ENCODE data around the gene BTBD16. TPM values are rescaled to one million over a fixed set of nuclear protein-coding genes. Genes with fewer than 3 reads are reported as not detected.

The BTBD16 gene
- total and polyA plus RNA-seq, 2 of the 4 experiments (the other 2 are of a cell fraction), result not detected

- Histone ChIP-seq H2AK9ac (replicated peaks; ENCODE audit: low read depth, low read length, poor library complexity) (no peak overlapping the region), H3K79me1 (ENCODE audit: low read depth in 1 of 2, low read length in 2 of 2) (no peaks in the 10 kb centered on the region), H3K9me3 (ENCODE audit: control insufficient read depth, insufficient read depth, low read length) (no peaks in the 10 kb centered on the region), H2AFZ (replicated peaks; ENCODE audit: low read length, poor library complexity) (no peak overlapping the region), H3K23ac (ENCODE audit: low read depth, low read length) (no peak overlapping the region), H3K56ac (ENCODE audit: extremely low read depth, insufficient read depth, low read length) (no peak overlapping the region), H3K27ac (ENCODE audit: insufficient read depth, low read length) (no peak overlapping the region), H2AK5ac (ENCODE audit: low read depth, low read length) (no peak overlapping the region), H3K4me1 (ENCODE audit: control insufficient read depth, insufficient read depth, low read length) (no peaks in the 10 kb centered on the region), H3K4ac (ENCODE audit: low read depth, low read length) (no peak overlapping the region), H3K9me1 (ENCODE audit: insufficient read depth, low read length) (no peaks in the 10 kb centered on the region), H4K20me1 (ENCODE audit: insufficient read depth, low read length) (no peaks in the 10 kb centered on the region), H2BK120ac (ENCODE audit: low read depth, low read length) (no peak overlapping the region), H3K9ac (ENCODE audit: low read depth, low read length) (no peak overlapping the region), H2BK20ac (ENCODE audit: low read depth, low read length) (no peak overlapping the region), H3K27me3 (ENCODE audit: control insufficient read depth, insufficient read depth, low read length) (no peaks in the 10 kb centered on the region), H2BK5ac (ENCODE audit: low read depth, low read length, poor library complexity, severe bottlenecking) (no peak overlapping the region), H2BK15ac (ENCODE audit: low read depth, low read length) (no peak overlapping the region), H3K36me3 (ENCODE audit: control insufficient read depth, insufficient read depth, low read length) (peaks cover 8% of the 10 kb centered on the region; the same call in 1 of the 2 replicates), H3K4me2 (ENCODE audit: low read depth, low read length) (no peak overlapping the region), H3K18ac (ENCODE audit: low read depth, low read length) (no peak overlapping the region), H4K91ac (ENCODE audit: insufficient read depth, low read depth, low read length) (no peak overlapping the region), H4K8ac (ENCODE audit: low read depth in 2 of 2, low read length in 2 of 2) (no peak overlapping the region), H3K4me3 (ENCODE audit: insufficient read depth, low read depth, low read length) (no peak overlapping the region), H3K14ac (replicated peaks; ENCODE audit: low read depth, low read length) (no peak overlapping the region), H4K5ac (ENCODE audit: low read depth, low read length) (no peak overlapping the region)
- ChIA-PET POLR2A (ENCODE audit: unreplicated experiment) (no interaction called here), CTCF (no interaction called here)
- intact Hi-C loops (cut with micrococcal nuclease) (no loop called here), in situ Hi-C loops (cut with MboI; ENCODE audit: low sequenced_read_pairs) (no loop called here), dilution Hi-C loops (cut with HindIII; ENCODE audit: low sequenced_read_pairs, unreplicated experiment) (no loop called here)
- no peak for DNase-seq
- no peak for ATAC-seq (ENCODE audit: low read depth)
- TF ChIP-seq, protein P1, sequence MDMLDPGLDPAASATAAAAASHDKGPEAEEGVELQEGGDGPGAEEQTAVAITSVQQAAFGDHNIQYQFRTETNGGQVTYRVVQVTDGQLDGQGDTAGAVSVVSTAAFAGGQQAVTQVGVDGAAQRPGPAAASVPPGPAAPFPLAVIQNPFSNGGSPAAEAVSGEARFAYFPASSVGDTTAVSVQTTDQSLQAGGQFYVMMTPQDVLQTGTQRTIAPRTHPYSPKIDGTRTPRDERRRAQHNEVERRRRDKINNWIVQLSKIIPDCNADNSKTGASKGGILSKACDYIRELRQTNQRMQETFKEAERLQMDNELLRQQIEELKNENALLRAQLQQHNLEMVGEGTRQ (IDR thresholded peaks at IDR 0.05; ENCODE audit: low read depth, low read length), result no peak
- TF ChIP-seq MAFK (IDR thresholded peaks at IDR 0.05; ENCODE audit: low read depth, low read length), result no peak
- TF ChIP-seq CHD1 (IDR thresholded peaks at IDR 0.05; ENCODE audit: low read depth, low read length), result no peak
- TF ChIP-seq NFE2L2 (IDR thresholded peaks at IDR 0.05; ENCODE audit: low read depth, low read length), result no peak
- TF ChIP-seq RFX5 (IDR thresholded peaks at IDR 0.05; ENCODE audit: low read depth, low read length), result no peak
- TF ChIP-seq RCOR1 (IDR thresholded peaks at IDR 0.05; ENCODE audit: insufficient replicate concordance, low read length), result no peak
- no peak for TF ChIP-seq FOS (IDR thresholded peaks at IDR 0.05; ENCODE audit: low read depth, low read length)
- TF ChIP-seq CEBPB (IDR thresholded peaks at IDR 0.05; ENCODE audit: low read depth, low read length), result no peak
- no peak for TF ChIP-seq MAZ (IDR thresholded peaks at IDR 0.05; ENCODE audit: borderline replicate concordance, low read depth, low read length)
- WGBS, 2 experiments (ENCODE audit: extremely low coverage in 2 of 2, insufficient read length in 1 of 2), result no CpG with 5 or more reads among the region's 6 CpGs
- no TSS peak for BruUV-seq (replicated peaks)
These were observed 30.7 kb upstream of the BTBD16 start for GRCh38 chr10:122240401-122240800.

All from IMR-90 (cell line).